Skin of body (tissue), 2 donors: Measurements from ENCODE around the gene HS2ST1. TPM values are rescaled to one million over a fixed set of nuclear protein-coding genes. Genes with fewer than 3 reads are reported as not detected.
"Not testable (repeated sequence)": the region's sequence is repeated elsewhere in the genome, so short reads cannot be mapped to it uniquely, and the experiment has no call there.

Experiments
- DNase-seq: peaks from one replicate; lab custom pipeline; 2025; lab: John Stamatoyannopoulos, UW
- total RNA-seq: library from RNA; depleted of rRNA; stranded (reverse); fragments of >200 nt; gene quantifications from one replicate; pipeline ENCODE4 v1.2.3, GENCODE V29; 2014

HS2ST1 gene
- total RNA-seq, 1 donor from 2014 or later, result 20.2 TPM

GRCh38 chr1:87017998-87018672 is 103.7 kb downstream of the HS2ST1 start:
- no peak for DNase-seq

DNA sequence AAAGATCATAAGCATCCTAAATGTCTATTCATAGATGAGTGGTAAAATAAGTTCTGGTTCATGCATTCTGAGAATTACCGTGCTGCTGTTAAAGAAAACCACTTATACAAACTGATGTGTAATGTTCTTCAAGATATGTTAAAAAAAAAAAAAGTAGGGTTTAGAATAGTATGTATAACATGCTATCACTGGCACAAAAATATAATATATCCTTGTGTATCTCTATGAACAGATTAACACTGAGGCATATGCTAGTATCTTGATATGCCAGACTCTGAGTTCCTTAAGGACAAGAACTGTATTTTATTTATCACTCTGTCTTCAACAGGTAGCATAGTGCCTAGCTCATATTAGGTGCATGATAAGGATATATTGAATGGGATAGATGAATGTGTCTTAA is 108.9 kb downstream of the HS2ST1 start:
- DNase-seq, result no peak

- DNase-seq, result peak; percentile 23
These were observed 110.6 kb downstream of the HS2ST1 start for GRCh38 chr1:87024936-87025540.

GRCh38 chr1:87027561-87027960 is 113.1 kb downstream of the HS2ST1 start:
- DNase-seq, result not testable (repeated sequence)

GRCh38 chr1:87028576-87028975 is 114.1 kb downstream of the HS2ST1 start:
- no peak for DNase-seq

DNA sequence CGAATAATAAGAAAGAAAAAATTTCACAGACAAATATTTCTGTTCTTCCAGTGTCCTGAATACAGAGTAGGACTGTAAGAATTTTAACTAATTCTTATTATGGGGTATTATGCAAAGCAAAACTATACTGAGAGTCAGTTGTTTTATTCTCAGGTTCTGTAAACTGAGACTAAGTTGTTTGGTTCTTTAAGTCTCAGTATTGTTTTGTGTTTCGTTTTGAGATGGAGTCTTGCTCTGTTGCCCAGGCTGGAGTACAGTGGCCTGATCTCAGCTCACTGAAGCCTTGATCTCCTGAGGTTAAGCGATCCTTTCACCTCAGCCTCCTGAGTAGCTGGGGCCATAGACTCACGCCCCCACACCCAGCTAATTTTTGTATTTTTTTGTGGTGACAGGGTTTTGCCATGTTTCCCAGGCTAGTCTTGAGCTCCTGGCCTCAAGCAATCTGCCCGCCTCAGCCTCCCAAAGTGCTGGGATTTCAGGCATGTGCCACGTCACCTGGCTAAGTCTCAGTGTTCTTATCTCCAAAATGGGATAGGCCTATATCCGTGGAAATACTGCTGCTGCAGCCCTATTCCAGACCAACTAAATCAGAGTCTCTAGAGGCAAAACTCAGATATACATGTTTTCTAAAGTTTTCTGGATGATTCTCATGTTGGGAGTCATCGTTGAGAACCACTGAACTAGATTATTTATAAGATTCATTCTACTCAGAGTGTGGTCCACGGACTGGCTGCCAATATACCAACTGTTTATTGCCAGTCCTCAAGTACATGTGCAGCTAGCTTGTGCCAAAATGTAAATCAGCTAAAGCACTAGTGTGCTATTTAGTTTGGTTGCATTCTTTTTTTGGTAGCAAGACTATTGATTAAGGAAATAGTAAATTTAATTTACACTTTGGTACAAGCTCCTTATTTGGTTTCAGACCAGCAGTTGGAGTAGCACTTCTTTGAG is 116.6 kb downstream of the HS2ST1 start:
- DNase-seq, result no peak

DNA sequence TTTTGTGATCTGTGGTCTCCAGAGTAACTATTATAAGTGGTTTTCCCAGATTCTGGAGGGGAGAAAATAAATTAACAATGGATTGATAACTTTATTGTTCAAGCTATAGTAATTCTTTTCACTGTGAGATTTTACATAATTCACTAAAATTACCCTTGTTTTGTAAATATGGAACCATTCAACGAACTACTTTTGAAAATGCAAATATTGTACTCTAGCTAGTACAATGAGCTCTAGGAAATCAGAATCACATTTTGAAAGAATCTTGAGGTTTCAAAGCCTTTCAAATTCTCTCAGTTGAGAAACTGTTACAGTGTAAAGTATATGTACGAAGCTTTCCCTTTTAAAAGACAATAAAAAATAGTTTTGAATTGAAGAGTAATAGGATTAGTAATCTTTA is 119.9 kb downstream of the HS2ST1 start:
- no peak for DNase-seq

- DNase-seq, result no peak
These were observed 124.7 kb downstream of the HS2ST1 start for GRCh38 chr1:87039096-87039495.

GRCh38 chr1:87042111-87042811 is 127.8 kb downstream of the HS2ST1 start:
- DNase-seq, result no peak

GRCh38 chr1:87044424-87044823 is 130.0 kb downstream of the HS2ST1 start:
- no peak for DNase-seq

DNA sequence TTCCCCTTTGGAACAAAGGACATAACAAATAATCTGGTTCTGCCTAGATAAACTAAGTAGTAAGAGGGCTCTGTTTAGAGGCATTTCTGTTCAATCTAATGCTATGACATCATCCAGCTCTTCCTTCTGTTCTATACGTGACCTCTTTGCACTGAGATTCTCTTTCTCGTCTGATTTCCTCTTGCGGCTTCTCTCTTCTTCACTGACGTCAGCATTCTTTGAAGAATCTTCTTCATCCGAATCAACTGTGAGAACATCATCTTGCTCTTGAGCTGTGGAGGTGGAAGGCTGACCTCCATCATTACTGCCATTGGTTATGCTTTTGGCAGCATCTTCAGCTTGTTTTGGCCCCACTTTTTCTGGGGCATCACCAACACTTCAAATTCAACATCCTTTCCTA is 130.4 kb downstream of the HS2ST1 start:
- no peak for DNase-seq

DNA sequence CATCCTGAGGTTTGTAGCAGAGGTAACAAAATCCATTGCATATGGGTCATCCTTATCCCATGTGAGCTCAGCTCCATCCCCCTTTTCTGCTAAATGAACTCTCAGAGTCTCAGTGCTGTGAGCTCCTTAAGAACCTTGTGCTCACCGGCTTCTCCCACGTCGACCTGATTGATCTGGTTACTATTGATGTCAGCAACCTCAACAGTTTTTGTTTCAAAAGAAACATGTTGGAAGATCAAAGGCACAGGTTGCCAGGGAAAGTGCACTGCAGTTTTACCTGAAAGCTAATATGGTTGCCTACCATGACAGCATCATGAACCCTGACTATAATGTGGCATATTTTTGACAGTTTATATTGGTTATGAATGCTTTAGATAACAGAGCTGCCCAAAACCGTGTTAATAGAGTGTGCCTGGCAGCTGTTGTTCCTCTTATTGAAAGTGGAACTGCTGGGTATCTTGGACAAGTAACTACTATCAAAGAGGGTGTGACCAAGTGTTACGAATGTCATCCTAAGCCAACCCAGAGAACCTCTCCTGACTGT is 131.4 kb downstream of the HS2ST1 start:
- no peak for DNase-seq

DNA sequence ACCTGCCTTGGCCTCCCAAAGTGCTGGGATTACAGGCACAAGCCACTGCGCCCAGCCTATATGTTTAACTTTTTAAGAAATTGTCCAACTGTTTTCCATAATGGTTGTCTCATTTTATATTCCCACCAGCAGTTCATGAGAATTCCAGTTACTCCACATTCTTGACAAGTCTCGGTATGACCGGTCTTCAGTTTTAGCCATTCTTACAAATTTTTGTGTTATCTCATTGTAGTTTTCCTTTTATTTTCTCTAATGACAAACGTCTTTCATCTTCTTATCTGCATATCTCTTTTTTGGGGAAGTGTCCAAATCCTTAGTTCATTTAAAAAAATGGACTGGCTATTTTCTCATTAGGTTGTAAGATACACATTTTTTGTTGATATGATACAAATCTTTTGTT is 132.5 kb downstream of the HS2ST1 start:
- DNase-seq, result no peak

- no peak for DNase-seq
These were observed 133.8 kb downstream of the HS2ST1 start for GRCh38 chr1:87048237-87048636.

GRCh38 chr1:87051965-87052364 is 137.5 kb downstream of the HS2ST1 start:
- DNase-seq, result no peak

DNA sequence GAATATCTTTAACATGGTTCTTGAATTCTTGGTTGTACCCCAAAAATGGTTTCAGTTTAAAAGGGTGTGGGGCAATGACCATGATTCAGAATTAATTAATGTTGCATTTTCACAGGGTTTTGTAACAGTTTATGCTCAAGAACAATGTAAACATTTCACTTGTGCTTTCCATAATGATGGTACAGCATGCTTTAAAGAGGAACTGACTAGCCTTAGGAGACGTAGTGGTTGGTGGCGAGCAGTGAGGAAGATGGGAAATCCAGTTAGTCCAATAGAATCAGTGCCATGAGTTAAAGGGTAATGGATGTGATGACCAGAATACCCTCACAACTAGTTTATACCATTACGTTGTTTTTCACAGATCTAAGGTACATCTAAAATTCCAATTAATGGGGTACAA is 138.0 kb downstream of the HS2ST1 start:
- DNase-seq, result no peak

DNA sequence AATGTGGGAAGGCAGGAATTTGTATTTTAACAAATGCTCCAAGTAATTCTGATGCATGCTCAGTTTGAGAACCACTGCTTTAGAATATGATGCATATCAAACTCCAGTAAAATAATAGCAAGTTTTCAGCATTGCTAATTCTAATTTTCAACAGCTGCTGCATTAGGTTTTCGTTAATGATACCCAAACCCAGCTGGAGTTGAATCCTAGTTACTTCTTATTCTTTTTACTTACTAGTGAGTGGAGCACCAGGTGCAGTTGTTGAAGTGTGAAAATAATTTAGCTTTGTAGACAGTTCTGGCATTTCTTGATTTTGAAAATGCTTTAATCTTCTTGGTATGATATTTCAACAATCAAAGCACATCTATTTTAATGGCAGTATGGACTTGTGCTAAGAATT is 138.5 kb downstream of the HS2ST1 start:
- no peak for DNase-seq

DNA sequence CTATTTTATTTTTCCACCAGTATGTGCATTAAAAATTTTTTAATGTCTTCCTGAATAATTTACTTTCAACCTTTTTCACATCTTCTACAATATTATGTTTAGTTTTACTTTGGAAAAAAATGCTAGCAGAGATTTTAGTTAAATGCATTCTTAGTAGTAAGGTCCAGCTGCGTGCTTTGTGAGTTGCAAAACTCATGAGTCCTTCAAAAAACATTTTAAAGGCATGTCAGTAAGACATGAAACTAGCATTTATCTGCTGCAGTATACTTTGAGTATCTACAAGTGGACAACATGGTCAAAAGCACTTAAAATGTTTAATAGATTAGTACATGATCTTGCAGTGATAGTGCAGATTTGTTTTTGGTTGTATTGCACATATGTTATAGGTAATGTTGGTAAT is 139.0 kb downstream of the HS2ST1 start:
- DNase-seq, result no peak

DNA sequence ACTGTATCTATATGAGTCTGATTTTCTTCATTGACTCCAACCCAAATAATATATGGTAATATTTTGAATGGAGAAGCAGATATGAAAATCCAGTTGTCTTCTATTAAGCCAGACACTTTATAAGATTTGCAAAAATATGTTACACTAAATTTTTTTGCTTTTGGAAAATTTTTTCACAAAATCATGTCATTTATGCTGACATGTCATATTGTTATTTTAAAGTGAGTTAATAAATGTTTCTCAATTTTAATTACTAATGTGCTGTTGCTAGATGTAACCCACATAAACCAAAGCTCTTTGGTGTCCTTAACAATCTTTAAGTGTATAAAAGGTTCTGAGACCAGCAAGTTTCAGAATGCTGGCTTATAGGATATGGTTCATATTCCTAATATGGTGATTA is 142.5 kb downstream of the HS2ST1 start:
- DNase-seq, result no peak

GRCh38 chr1:87058343-87058649 is 143.9 kb downstream of the HS2ST1 start:
- DNase-seq, result no peak

DNA sequence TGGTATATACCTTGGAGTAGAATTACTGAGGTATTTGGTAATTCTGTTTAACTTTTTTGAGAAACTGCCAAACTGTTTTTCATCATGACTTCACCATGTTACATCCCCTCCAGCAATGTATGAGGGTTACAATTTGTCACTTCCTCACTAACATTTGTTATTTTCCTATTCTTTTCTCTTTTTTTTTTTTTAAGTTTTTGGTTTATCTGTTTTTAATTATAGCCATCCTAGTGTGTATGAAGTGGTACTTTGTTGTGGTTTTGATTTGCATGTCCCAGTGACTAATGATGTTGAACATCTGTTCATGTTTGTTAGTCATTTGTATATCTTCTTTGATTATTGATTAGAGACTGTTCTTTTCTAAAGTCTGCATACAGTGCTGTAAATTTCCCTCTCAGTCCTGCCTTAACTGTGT is 147.3 kb downstream of the HS2ST1 start:
- DNase-seq, result peak; percentile 33

- DNase-seq, result no peak
These were observed 148.3 kb downstream of the HS2ST1 start for GRCh38 chr1:87062687-87063086.
